SU-DHL-6 (cell line): ENCODE data around the gene CRB2.

Experiments used
- H2AFZ ChIP-seq: fragments of 200-600 bp; sonication (generic); 2 replicates; pipeline ENCODE4 v1.6.1; 2014; ENCODE audit warnings: low read depth, mild to moderate bottlenecking, moderate library complexity, mixed read lengths, antibody characterized with exemption, low read length; ENCODE audit not compliant: severe bottlenecking
- H3F3A ChIP-seq: fragments of 200-600 bp; shearing (Covaris generic); 2 replicates; pipeline ENCODE4 v1.6.0; 2016; ENCODE audit warnings: antibody characterized with exemption, mild to moderate bottlenecking; ENCODE audit not compliant: insufficient read depth
- H3K27ac ChIP-seq: fragments of 200-600 bp; sonication (generic); 2 replicates; pipeline ENCODE4 v1.5.1; 2016; ENCODE audit warnings: low read depth, mild to moderate bottlenecking, low read length, moderate library complexity, mixed read lengths
- H3K27me3 ChIP-seq: fragments of 200-600 bp; sonication (generic), shearing (Covaris generic); 2 replicates; pipeline ENCODE4 v1.6.0; 2014; ENCODE audit warnings: mild to moderate bottlenecking, low read length
- H3K36me3 ChIP-seq: fragments of 200-600 bp; sonication (generic); 2 replicates; pipeline ENCODE4 v1.6.1; 2014; ENCODE audit warnings: mild to moderate bottlenecking, low read length, mixed read lengths
- H3K4me2 ChIP-seq: fragments of 300-600, 200-600 bp; shearing (Covaris generic), sonication (generic); 2 replicates; pipeline ENCODE4 v1.6.0; 2014; ENCODE audit warnings: low read length, low read depth, mild to moderate bottlenecking; ENCODE audit not compliant: poor library complexity, severe bottlenecking
- H3K4me3 ChIP-seq: fragments of 200-600 bp; sonication (generic); 2 replicates; pipeline ENCODE4 v1.5.1; 2014; ENCODE audit warnings: antibody characterized with exemption, low read length, mild to moderate bottlenecking, mixed read lengths; ENCODE audit not compliant: insufficient read depth, poor library complexity, severe bottlenecking
- H3K79me2 ChIP-seq: fragments of 200-600 bp; sonication (generic); 2 replicates; pipeline ENCODE4 v1.6.1; 2014; ENCODE audit warnings: mild to moderate bottlenecking, low read length, moderate library complexity; ENCODE audit not compliant: insufficient read depth
- H3K9ac ChIP-seq: fragments of 200-600 bp; sonication (generic); 2 replicates; pipeline ENCODE4 v1.7.0; 2014; ENCODE audit warnings: mild to moderate bottlenecking, low read length
- H3K9me2 ChIP-seq: fragments of 200-600 bp; sonication (generic); replicated peaks from 2 replicates; pipeline ENCODE4 v1.6.1; 2014; ENCODE audit warnings: low read length; ENCODE audit not compliant: insufficient read depth
- H3K9me3 ChIP-seq: fragments of 200-600 bp; sonication (generic); 2 replicates; pipeline ENCODE4 v1.6.1; 2014; ENCODE audit warnings: low read length, mixed read lengths; ENCODE audit not compliant: insufficient read depth
- H4K20me1 ChIP-seq: fragments of 200-600 bp; sonication (generic); 2 replicates; pipeline ENCODE4 v1.6.1; 2014; ENCODE audit warnings: low read depth, mild to moderate bottlenecking, antibody characterized with exemption, low read length, moderate library complexity, mixed read lengths
- CTCF ChIP-seq: fragments of 200-600 bp; sonication (generic); IDR thresholded peaks from one replicate; pipeline ENCODE4 v1.5.1; 2017; ENCODE audit warnings: antibody characterized with exemption, mild to moderate bottlenecking, low read length, moderate library complexity; ENCODE audit not compliant: insufficient read depth, poor library complexity, severe bottlenecking
- EZH2phosphoT487 ChIP-seq: fragments of 200-600 bp; sonication (generic), shearing (Covaris generic); conservative IDR thresholded peaks from 2 replicates; pipeline ENCODE4 v1.6.1; 2018; ENCODE audit warnings: mild to moderate bottlenecking, antibody characterized with exemption, low read length, moderate library complexity, mixed read lengths

The CRB2 gene

GRCh38 chr9:123408313-123409262 is 52.6 kb downstream of the CRB2 start:
- H3K79me2 ChIP-seq, result no peaks in the 10 kb centered on the region
- no peak overlapping the region for H3K4me3 ChIP-seq
- H4K20me1 ChIP-seq, result no peaks in the 10 kb centered on the region
- no peaks in the 10 kb centered on the region for H3K9me3 ChIP-seq
- no peak overlapping the region for H3K9ac ChIP-seq
- no peaks in the 10 kb centered on the region for H3K36me3 ChIP-seq
- no peaks in the 10 kb centered on the region for H3K27me3 ChIP-seq
- H2AFZ ChIP-seq, result no peak overlapping the region
- H3F3A ChIP-seq, result no peaks in the 10 kb centered on the region
- no peaks in the 10 kb centered on the region for H3K9me2 ChIP-seq
- H3K4me2 ChIP-seq, result no peak overlapping the region
- no peak for TF ChIP-seq EZH2phosphoT487
- no peak for TF ChIP-seq CTCF
- no peak overlapping the region for H3K27ac ChIP-seq

- Histone ChIP-seq H4K20me1 (no peaks in the 10 kb centered on the region), H3F3A (no peaks in the 10 kb centered on the region), H3K9ac (no peak overlapping the region), H3K9me2 (no peaks in the 10 kb centered on the region), H3K27ac (no peak overlapping the region), H3K9me3 (no peaks in the 10 kb centered on the region), H3K27me3 (no peaks in the 10 kb centered on the region), H2AFZ (no peak overlapping the region), H3K79me2 (no peaks in the 10 kb centered on the region), H3K4me3 (no peak overlapping the region), H3K4me2 (no peak overlapping the region), H3K36me3 (no peaks in the 10 kb centered on the region)
- TF ChIP-seq EZH2phosphoT487 (no peak), CTCF (no peak)
These were observed 54.4 kb downstream of the CRB2 start for GRCh38 chr9:123410281-123410910.

- Histone ChIP-seq H3K27me3 (no peaks in the 10 kb centered on the region), H3F3A (no peaks in the 10 kb centered on the region), H2AFZ (no peak overlapping the region), H3K4me2 (no peak overlapping the region), H3K9me3 (no peaks in the 10 kb centered on the region), H3K9me2 (no peaks in the 10 kb centered on the region), H4K20me1 (no peaks in the 10 kb centered on the region), H3K9ac (no peak overlapping the region), H3K27ac (no peak overlapping the region), H3K79me2 (no peaks in the 10 kb centered on the region), H3K4me3 (no peak overlapping the region), H3K36me3 (no peaks in the 10 kb centered on the region)
- TF ChIP-seq EZH2phosphoT487, result no peak
- TF ChIP-seq CTCF, result no peak
These were observed 55.2 kb downstream of the CRB2 start for GRCh38 chr9:123411191-123411590.
